Adipocyte (in vitro differentiated cells): ENCODE measurements around the gene PPP2R2C.

Experiments
- DNase-seq: peaks from one replicate; pipeline ENCODE4 v3.0.0-alpha.2; 2015; ENCODE audit warnings: low read depth
- H3K27me3 ChIP-seq: replicated peaks from 2 replicates; pipeline ENCODE4 v1.7.0; 2013; ENCODE audit warnings: mild to moderate bottlenecking, low read length, moderate library complexity; ENCODE audit not compliant: control insufficient read depth, insufficient read depth
- H3K36me3 ChIP-seq: 2 replicates; pipeline ENCODE4 v1.7.0; 2013; ENCODE audit warnings: low read length, mild to moderate bottlenecking, moderate library complexity; ENCODE audit not compliant: control insufficient read depth, insufficient read depth, severe bottlenecking
- H3K4me1 ChIP-seq: 2 replicates; pipeline ENCODE4 v1.7.0; 2013; ENCODE audit warnings: mild to moderate bottlenecking, low read length, moderate library complexity; ENCODE audit not compliant: control insufficient read depth, insufficient read depth
- H3K4me3 ChIP-seq: 2 replicates; pipeline ENCODE4 v1.7.0; 2013; ENCODE audit warnings: mild to moderate bottlenecking, low read length, moderate library complexity
- H3K9ac ChIP-seq: 2 replicates; pipeline ENCODE4 v1.7.0; 2013; ENCODE audit warnings: mild to moderate bottlenecking, low read length, moderate library complexity
- H3K9me3 ChIP-seq: 2 replicates; pipeline ENCODE4 v1.7.0; 2013; ENCODE audit warnings: mild to moderate bottlenecking, low read length, moderate library complexity; ENCODE audit not compliant: control insufficient read depth

Gene PPP2R2C

DNA sequence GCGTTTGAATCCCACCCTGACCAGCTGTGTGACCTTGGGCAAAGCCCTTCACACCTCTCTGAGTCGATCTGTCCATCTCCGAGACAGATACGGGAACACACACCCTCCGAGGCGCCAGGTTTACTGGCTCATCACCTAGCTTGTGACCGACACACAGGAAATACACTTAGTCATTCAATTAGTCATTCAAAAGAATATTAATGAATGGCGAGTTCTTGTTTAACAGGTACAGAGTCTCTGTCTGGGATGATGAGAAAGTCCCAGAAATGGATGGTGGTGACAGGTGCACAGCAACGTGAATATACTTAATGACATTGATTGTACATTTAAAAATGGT, 80.6 kb downstream of the PPP2R2C start:
- Histone ChIP-seq H3K36me3 (no peaks in the 10 kb centered on the region), H3K9ac (no peak overlapping the region), H3K9me3 (no peaks in the 10 kb centered on the region), H3K4me3 (no peak overlapping the region), H3K27me3 (peaks cover 42% of the 10 kb centered on the region), H3K4me1 (no peaks in the 10 kb centered on the region)
- no peak for DNase-seq

GRCh38 chr4:6391186-6391851, 81.1 kb downstream of the PPP2R2C start:
- no peak overlapping the region for H3K9ac ChIP-seq
- no peak for DNase-seq
- no peaks in the 10 kb centered on the region for H3K9me3 ChIP-seq
- H3K4me1 ChIP-seq = no peaks in the 10 kb centered on the region
- H3K4me3 ChIP-seq = no peak overlapping the region
- no peaks in the 10 kb centered on the region for H3K36me3 ChIP-seq
- peaks cover 40% of the 10 kb centered on the region for H3K27me3 ChIP-seq

DNA sequence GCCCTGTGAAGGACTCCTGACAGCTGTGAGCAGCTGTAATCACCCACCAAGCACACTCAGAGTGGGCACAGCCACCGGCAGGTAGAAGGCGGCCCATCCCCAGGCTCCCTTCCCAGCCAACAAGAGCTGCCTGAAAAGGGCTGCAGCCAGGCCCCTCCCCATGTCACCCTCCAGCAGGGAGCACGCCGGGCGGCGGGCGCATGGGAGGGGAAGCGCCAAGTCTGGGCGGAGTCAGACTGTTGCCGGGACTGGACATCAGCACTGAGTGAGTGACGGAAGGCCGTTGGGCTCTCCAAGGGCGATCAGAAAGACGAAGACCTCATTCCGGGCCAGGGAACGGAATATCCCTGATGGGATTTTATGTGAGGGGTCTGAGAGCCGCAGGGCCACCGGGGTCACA, 82.1 kb downstream of the PPP2R2C start:
- DNase-seq = peak; percentile 4
- H3K9ac ChIP-seq = no peak overlapping the region
- H3K9me3 ChIP-seq = no peaks in the 10 kb centered on the region
- no peak overlapping the region for H3K4me3 ChIP-seq
- no peaks in the 10 kb centered on the region for H3K36me3 ChIP-seq
- no peaks in the 10 kb centered on the region for H3K4me1 ChIP-seq
- peaks cover 33% of the 10 kb centered on the region for H3K27me3 ChIP-seq

GRCh38 chr4:6389142-6389825, 83.1 kb downstream of the PPP2R2C start:
- DNase-seq = no peak
- Histone ChIP-seq H3K27me3 (peaks cover 36% of the 10 kb centered on the region), H3K9me3 (no peaks in the 10 kb centered on the region), H3K9ac (no peak overlapping the region), H3K36me3 (no peaks in the 10 kb centered on the region), H3K4me1 (no peaks in the 10 kb centered on the region), H3K4me3 (no peak overlapping the region)

GRCh38 chr4:6388713-6389112, 83.7 kb downstream of the PPP2R2C start:
- Histone ChIP-seq H3K9ac (no peak overlapping the region), H3K4me3 (no peak overlapping the region), H3K36me3 (no peaks in the 10 kb centered on the region), H3K4me1 (no peaks in the 10 kb centered on the region), H3K9me3 (no peaks in the 10 kb centered on the region), H3K27me3 (peaks cover 39% of the 10 kb centered on the region)
- no peak for DNase-seq

DNA sequence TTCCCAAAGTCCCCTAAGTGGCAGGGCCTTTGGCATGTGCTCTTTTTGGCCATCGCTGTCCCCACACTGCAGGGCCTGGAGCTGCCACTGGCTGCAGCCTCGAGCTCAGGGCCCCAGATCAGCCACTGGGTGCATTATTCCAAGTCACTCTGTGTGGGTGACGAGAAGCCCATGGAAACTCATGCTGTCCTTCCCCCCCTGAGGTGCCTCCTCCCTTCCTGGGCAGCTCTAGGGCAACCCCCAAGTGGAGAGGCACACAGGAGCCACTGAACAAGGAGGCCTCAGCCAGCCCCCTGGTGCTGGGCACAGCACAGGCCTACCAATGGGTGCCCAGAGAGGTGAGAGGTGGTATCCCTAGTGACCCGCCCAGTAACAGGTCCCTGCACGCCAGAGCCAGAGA, 84.5 kb downstream of the PPP2R2C start:
- Histone ChIP-seq H3K4me3 (no peak overlapping the region), H3K9me3 (no peaks in the 10 kb centered on the region), H3K4me1 (no peaks in the 10 kb centered on the region), H3K9ac (no peak overlapping the region), H3K36me3 (no peaks in the 10 kb centered on the region), H3K27me3 (peaks cover 47% of the 10 kb centered on the region)
- no peak for DNase-seq

GRCh38 chr4:6386091-6386490, 86.3 kb downstream of the PPP2R2C start:
- no peak overlapping the region for H3K9ac ChIP-seq
- DNase-seq = no peak
- no peaks in the 10 kb centered on the region for H3K4me1 ChIP-seq

GRCh38 chr4:6385288-6385687, 87.1 kb downstream of the PPP2R2C start:
- H3K27me3 ChIP-seq = peaks cover 52% of the 10 kb centered on the region
- no peaks in the 10 kb centered on the region for H3K4me1 ChIP-seq
- H3K9ac ChIP-seq = no peak overlapping the region
- no peak for DNase-seq
- no peaks in the 10 kb centered on the region for H3K36me3 ChIP-seq
- no peak overlapping the region for H3K4me3 ChIP-seq
- H3K9me3 ChIP-seq = no peaks in the 10 kb centered on the region

More at GRCh38 chr4:6386091-6386490, 86.3 kb downstream of the PPP2R2C start:
- no peaks in the 10 kb centered on the region for H3K36me3 ChIP-seq
- no peaks in the 10 kb centered on the region for H3K9me3 ChIP-seq
- no peak overlapping the region for H3K4me3 ChIP-seq
- H3K27me3 ChIP-seq = peaks cover 57% of the 10 kb centered on the region

DNA sequence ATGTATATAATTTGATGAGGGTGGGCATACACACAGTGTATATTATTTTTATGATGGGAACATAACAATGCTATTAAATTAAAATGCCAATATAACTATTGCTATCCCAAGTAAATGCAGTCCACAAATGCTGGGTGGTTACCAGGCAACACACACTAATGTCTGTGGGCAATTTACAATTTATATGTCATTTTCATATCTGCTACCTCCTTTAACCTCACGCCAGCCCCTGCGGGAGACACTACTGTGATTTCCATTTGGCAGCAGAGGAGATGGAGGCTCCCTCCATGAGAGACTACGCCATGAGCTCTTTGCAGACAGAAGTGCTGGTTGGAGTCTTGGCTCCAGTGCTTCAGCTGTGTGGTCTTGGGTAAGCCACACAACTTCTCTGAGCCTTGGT, 87.9 kb downstream of the PPP2R2C start:
- no peaks in the 10 kb centered on the region for H3K9me3 ChIP-seq
- H3K4me3 ChIP-seq = no peak overlapping the region
- DNase-seq = no peak
- H3K9ac ChIP-seq = no peak overlapping the region
- no peaks in the 10 kb centered on the region for H3K36me3 ChIP-seq
- no peaks in the 10 kb centered on the region for H3K4me1 ChIP-seq
- H3K27me3 ChIP-seq = peaks cover 50% of the 10 kb centered on the region

DNA sequence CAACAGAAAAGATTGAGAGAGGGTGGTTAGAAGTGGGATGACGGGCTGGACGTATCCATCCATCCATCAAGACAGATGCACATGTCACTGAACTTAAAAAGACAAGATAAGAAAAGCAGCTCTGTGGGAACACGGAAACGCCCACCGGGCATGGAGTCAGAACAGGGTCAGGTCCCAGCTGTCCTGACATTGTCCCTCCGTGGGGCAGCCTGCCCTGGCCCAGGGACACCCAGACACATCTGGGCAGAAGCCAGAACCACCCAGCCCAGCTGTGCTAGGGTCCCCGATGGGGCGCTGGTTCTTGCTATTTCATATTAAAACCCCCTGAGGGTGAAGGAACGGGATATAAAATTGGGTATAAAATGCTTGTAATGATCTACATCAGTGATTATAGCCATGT, 88.5 kb downstream of the PPP2R2C start:
- Histone ChIP-seq H3K4me1 (no peaks in the 10 kb centered on the region), H3K4me3 (no peak overlapping the region)
- no peak for DNase-seq

GRCh38 chr4:6383009-6383404, 89.4 kb downstream of the PPP2R2C start:
- Histone ChIP-seq H3K36me3 (no peaks in the 10 kb centered on the region), H3K4me1 (no peaks in the 10 kb centered on the region), H3K9me3 (no peaks in the 10 kb centered on the region), H3K4me3 (no peak overlapping the region), H3K9ac (no peak overlapping the region), H3K27me3 (peaks cover 43% of the 10 kb centered on the region)
- DNase-seq = no peak

More for the DNA sequence above, 88.5 kb downstream of the PPP2R2C start:
- Histone ChIP-seq H3K27me3 (peaks cover 49% of the 10 kb centered on the region), H3K36me3 (no peaks in the 10 kb centered on the region), H3K9ac (no peak overlapping the region), H3K9me3 (no peaks in the 10 kb centered on the region)
